RWPE2 (cell line): ENCODE results near the gene UBB.

Experiments
- ATAC-seq: fragments of 200-7000 bp; cut with Tn5 transposase; 3 replicates; pipeline ENCODE4 v1.9.1; 2021; ENCODE audit warnings: low read depth
- DNase-seq: peaks from one replicate; pipeline ENCODE4 v3.0.0-alpha.2; 2020; ENCODE audit warnings: low spot score
- H3K27ac ChIP-seq: fragments of 450-650 bp; 2 replicates; pipeline ENCODE4 v1.5.1; 2017; ENCODE audit warnings: mild to moderate bottlenecking; ENCODE audit not compliant: poor library complexity, severe bottlenecking
- H3K27me3 ChIP-seq: fragments of 250-450 bp; sonication (Bioruptor Pico); 2 replicates; pipeline ENCODE4 v1.5.1; 2021; ENCODE audit warnings: mild to moderate bottlenecking, moderate library complexity; ENCODE audit not compliant: insufficient read depth, poor library complexity, severe bottlenecking
- H3K36me3 ChIP-seq: fragments of 250-450 bp; sonication (Bioruptor Pico); 2 replicates; pipeline ENCODE4 v1.5.1; 2020; ENCODE audit warnings: low read depth, mild to moderate bottlenecking, moderate library complexity
- H3K4me1 ChIP-seq: fragments of 250-450 bp; sonication (Bioruptor Pico); 2 replicates; pipeline ENCODE4 v1.5.1; 2021; ENCODE audit warnings: mild to moderate bottlenecking, moderate library complexity; ENCODE audit not compliant: insufficient read depth, poor library complexity, severe bottlenecking
- H3K4me3 ChIP-seq: fragments of 250-450 bp; sonication (Bioruptor Pico); 2 replicates; pipeline ENCODE4 v1.5.1; 2021; ENCODE audit warnings: mild to moderate bottlenecking, moderate library complexity; ENCODE audit not compliant: severe bottlenecking
- H3K9me3 ChIP-seq: fragments of 250-450 bp; sonication (Bioruptor Pico); 2 replicates; pipeline ENCODE4 v1.5.1; 2021; ENCODE audit warnings: mild to moderate bottlenecking, moderate library complexity; ENCODE audit not compliant: severe bottlenecking
- CTCF ChIP-seq: fragments of 450-650 bp; IDR thresholded peaks from one replicate; pipeline ENCODE4 v1.5.1; 2017; ENCODE audit warnings: mild to moderate bottlenecking, moderate library complexity; ENCODE audit not compliant: poor library complexity, severe bottlenecking

UBB gene

DNA sequence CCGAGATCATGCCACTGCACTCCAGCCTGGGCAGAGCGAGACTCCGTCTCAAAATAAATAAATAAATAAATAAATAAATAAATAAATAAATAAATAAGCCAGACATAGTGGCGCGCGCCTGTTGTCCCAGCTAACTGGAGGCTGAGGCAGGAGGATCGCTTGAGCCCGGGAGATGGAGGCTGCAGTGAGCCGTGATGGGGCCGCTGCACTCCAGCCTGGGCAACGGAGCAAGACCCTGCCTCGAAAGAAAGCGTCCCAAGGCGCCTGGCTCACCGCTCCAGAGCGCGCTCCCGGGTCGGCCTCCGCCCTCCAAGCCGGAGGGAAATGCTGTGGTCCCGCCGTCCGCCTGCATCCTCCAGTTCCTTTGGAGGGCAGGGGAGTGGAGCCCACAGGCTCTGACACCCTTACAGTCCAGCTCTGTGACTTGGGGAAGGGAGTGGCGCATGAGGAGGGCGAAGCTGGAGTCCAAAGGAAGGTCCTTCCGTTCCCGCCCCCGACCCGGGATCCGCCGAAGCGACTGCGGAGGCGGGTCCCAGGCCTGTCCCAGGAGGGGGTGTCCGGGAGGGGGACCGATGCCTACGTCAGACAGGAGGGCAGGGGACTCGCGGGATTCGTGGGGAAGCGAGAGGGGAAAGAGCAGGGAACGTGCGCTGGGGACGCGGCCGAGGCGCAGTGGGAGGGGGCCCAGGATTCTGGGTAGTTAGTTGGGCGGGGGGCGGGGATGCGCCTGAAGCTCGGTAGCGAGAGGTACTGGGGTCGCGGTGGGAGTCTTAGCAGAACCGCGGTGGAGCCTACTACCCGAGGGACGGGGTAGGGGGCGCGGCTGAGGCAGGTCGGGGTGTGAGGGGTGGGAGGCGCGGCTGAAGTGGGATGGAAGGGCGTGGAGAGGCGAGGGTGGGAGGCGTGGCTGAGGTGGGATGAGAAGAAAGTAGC lies 26.1 kb downstream of the UBB start:
- H3K27ac ChIP-seq: peak overlapping the region; percentile 19
- TF ChIP-seq CTCF: no peak
- no peaks in the 10 kb centered on the region for H3K27me3 ChIP-seq
- peak overlapping the region; percentile 31 for H3K4me3 ChIP-seq
- H3K36me3 ChIP-seq: no peaks in the 10 kb centered on the region
- H3K9me3 ChIP-seq: no peaks in the 10 kb centered on the region
- ATAC-seq (peak; percentile 60), DNase-seq (no peak)
- peaks cover 8% of the 10 kb centered on the region for H3K4me1 ChIP-seq

DNA sequence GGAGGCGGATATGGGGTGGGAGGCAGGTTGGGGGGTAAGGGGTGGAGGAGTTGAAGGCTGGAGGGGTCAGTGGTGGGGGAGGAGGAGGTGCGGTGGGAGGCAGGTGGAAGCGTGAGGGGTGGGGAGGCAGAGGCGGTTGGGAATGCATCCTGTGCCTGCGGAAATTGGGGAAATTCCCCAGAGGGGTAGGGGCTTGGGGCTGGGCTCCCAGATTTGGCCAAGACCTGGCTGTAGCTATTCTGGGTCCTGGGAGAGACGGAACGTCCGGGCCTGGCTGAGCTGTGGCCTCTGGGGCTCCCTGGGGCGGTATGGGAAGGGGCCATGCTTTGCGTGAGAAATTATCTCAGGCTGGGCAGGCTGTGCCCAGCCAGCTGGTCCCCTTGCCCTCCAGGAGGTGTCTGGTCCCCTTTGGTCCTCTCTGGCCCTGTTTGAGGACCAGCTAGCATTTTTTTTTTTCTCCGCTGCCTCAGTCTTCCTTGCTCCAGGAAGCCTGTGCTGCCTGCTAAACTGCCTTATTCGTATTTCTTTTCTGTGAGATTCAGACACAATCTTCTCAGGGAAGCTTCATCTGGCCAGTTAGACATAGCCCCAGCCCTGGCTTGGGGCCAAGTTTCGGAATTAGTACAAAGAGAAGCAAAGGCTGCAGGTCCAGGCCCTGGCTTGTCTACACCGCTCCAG lies 27.2 kb downstream of the UBB start:
- ATAC-seq (peak; percentile 80), DNase-seq (no peak)
- Histone ChIP-seq H3K4me1 (peaks cover 8% of the 10 kb centered on the region), H3K4me3 (no peak overlapping the region), H3K27me3 (no peaks in the 10 kb centered on the region), H3K9me3 (no peaks in the 10 kb centered on the region), H3K27ac (peak overlapping the region; percentile 47), H3K36me3 (no peaks in the 10 kb centered on the region)
- no peak for TF ChIP-seq CTCF

DNA sequence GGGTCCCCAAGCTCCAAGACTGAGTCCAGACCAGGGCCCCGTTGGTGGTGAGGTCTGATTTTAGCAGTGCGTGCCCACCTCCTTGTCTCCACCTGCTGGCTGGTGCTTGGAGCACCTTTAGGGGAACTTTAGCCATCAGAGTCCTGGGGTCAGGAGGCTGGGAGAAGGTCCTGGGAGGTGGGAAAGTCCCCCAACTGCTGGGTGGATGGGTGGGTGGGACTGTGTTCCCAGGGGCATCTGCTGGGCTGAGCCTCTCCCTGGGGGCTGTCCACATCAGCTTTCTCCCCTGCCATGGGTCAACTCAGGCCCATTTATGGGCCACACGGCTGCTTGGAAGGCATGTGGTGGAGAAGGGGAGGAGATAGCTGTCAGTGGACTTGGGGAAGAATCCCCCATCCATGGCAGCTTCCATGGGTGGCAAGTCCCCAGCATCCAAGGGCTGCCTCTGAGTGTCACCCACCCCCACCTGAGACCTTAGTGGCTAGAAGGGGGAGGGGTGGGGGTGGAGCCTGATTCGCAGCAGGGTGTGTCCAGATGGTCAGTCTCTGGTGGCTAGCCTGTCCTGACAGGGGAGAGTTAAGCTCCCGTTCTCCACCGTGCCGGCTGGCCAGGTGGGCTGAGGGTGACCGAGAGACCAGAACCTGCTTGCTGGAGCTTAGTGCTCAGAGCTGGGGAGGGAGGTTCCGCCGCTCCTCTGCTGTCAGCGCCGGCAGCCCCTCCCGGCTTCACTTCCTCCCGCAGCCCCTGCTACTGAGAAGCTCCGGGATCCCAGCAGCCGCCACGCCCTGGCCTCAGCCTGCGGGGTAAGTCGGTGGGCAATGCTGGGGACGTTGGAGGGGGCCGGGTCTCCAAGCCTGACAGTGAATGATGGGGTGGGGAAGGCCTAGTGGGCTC lies 34.4 kb downstream of the UBB start, which contains the start of gene TRPV2:
Gene TRPV2, plus strand, starts transcription at position 541 of the 894 bp plus-strand sequence. CDS start 2,098 bp downstream, outside the sequence.
- ATAC-seq (no peak), DNase-seq (no peak)
- no peak within 1 kb of the TSS for H3K4me3 ChIP-seq
- no peak within 1 kb of the TSS for H3K27ac ChIP-seq
- H3K4me1 ChIP-seq: peaks cover 18% of the 10 kb centered on the region
- peak; percentile 45 for TF ChIP-seq CTCF
- H3K27me3 ChIP-seq: no peaks in the 10 kb centered on the region
- H3K36me3 ChIP-seq: no peaks in the 10 kb centered on the region
- H3K9me3 ChIP-seq: no peaks in the 10 kb centered on the region

GRCh38 chr17:16417399-16417798 lies 36.5 kb downstream of the UBB start:
- no peak for TF ChIP-seq CTCF
- Histone ChIP-seq H3K27me3 (no peaks in the 10 kb centered on the region), H3K9me3 (no peaks in the 10 kb centered on the region), H3K36me3 (no peaks in the 10 kb centered on the region), H3K27ac (no peak overlapping the region), H3K4me3 (no peak overlapping the region), H3K4me1 (peaks cover 20% of the 10 kb centered on the region)
- no peak for ATAC-seq
- no peak for DNase-seq
